SH-SY5Y (cell line): ENCODE measurements around the gene ANKRD16.

ENCODE experiments used
- GATA2 ChIP-seq: IDR thresholded peaks from 2 replicates; pipeline ENCODE4 v1.6.1; 2011; ENCODE audit warnings: mild to moderate bottlenecking, low read depth, low read length
- GATA3 ChIP-seq: IDR thresholded peaks from 2 replicates; pipeline ENCODE4 v1.6.1; 2011; ENCODE audit warnings: low read depth, mild to moderate bottlenecking, low read length, moderate library complexity

DNA sequence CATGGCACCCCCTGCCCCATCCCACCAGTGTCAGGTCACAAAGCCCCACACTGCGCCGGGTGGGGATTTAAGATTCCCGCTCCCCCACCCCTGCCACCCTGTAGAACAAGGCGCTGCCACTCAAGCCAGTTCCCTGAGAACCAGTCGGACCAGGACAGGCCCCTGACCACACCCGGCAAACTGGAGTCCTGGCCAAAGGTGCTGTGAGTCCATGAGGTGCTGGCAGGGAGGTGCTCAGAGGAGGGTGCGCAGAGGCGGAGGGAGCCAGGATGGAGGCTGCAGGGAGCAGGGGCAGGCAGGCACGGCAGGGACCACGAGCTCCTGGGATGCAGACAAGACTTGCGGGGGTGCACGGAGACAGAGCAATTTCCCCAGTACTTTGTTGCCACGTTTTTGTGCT is 56.7 kb downstream of the ANKRD16 start:
- TF ChIP-seq GATA2: no peak
- no peak for TF ChIP-seq GATA3
